Stimulated activated CD4-positive, alpha-beta T cell treated with anti-CD3 and anti-CD28 coated beads, Interleukin-2, amount 100 ng/mL, for 48 hours (primary cell): ENCODE results near the gene NDUFS1.
"Not testable (repeated sequence)": the region's sequence is repeated elsewhere in the genome, so short reads cannot be mapped to it uniquely, and the experiment has no call there.

Source experiments
- DNase-seq, 2 donors: peaks; one replicate each; pipeline ENCODE4 v3.0.0-alpha.2; 2020

NDUFS1 gene

GRCh38 chr2:206160807-206161179 lies 1.5 kb upstream of the NDUFS1 start:
- DNase-seq: no peak

- DNase-seq: no peak
Measured at GRCh38 chr2:206160125-206160806, 1.0 kb upstream of the NDUFS1 start.

GRCh38 chr2:206158563-206159345 lies 490 bp downstream of the NDUFS1 start:
- no peak for DNase-seq

GRCh38 chr2:206157014-206157413 lies 2.2 kb downstream of the NDUFS1 start:
- not testable (repeated sequence) for DNase-seq

GRCh38 chr2:206154197-206154596 lies 5.0 kb downstream of the NDUFS1 start:
- DNase-seq: no peak

GRCh38 chr2:206150631-206151030 lies 8.6 kb downstream of the NDUFS1 start:
- no peak for DNase-seq

- DNase-seq: no peak
Measured at GRCh38 chr2:206150168-206150567, 9.1 kb downstream of the NDUFS1 start.

GRCh38 chr2:206149330-206149729 lies 9.9 kb downstream of the NDUFS1 start:
- no peak for DNase-seq

GRCh38 chr2:206145665-206146064 lies 13.6 kb downstream of the NDUFS1 start:
- DNase-seq: no peak

GRCh38 chr2:206144383-206144782 lies 14.9 kb downstream of the NDUFS1 start:
- DNase-seq: no peak

- DNase-seq: no peak
Measured at GRCh38 chr2:206143451-206143850, 15.8 kb downstream of the NDUFS1 start.

GRCh38 chr2:206127656-206128055 lies 31.6 kb downstream of the NDUFS1 start:
- no peak for DNase-seq

GRCh38 chr2:206125901-206126300 lies 33.3 kb downstream of the NDUFS1 start:
- DNase-seq: no peak

GRCh38 chr2:206122569-206122968 lies 36.7 kb downstream of the NDUFS1 start:
- DNase-seq: not testable (repeated sequence)

- DNase-seq: no peak
Measured at GRCh38 chr2:206116278-206116677, 43.0 kb downstream of the NDUFS1 start.

GRCh38 chr2:206115026-206115578 lies 44.1 kb downstream of the NDUFS1 start:
- DNase-seq: no peak

GRCh38 chr2:206112846-206113547 lies 46.2 kb downstream of the NDUFS1 start:
- no peak for DNase-seq

GRCh38 chr2:206112108-206112507 lies 47.1 kb downstream of the NDUFS1 start:
- DNase-seq: no peak

- no peak for DNase-seq
Measured at GRCh38 chr2:206108713-206109112, 50.5 kb downstream of the NDUFS1 start.

GRCh38 chr2:206105541-206105940 lies 53.7 kb downstream of the NDUFS1 start:
- DNase-seq: no peak

GRCh38 chr2:206105038-206105437 lies 54.2 kb downstream of the NDUFS1 start:
- no peak for DNase-seq

- not testable (repeated sequence) for DNase-seq
Measured at GRCh38 chr2:206098872-206099271, 60.4 kb downstream of the NDUFS1 start.

- no peak for DNase-seq
Measured at GRCh38 chr2:206098471-206098870, 60.8 kb downstream of the NDUFS1 start.

- DNase-seq: no peak
Measured at GRCh38 chr2:206096876-206097275, 62.4 kb downstream of the NDUFS1 start.
